ENCODE results near the gene CADPS2. TPM values are rescaled to one million over a fixed set of nuclear protein-coding genes. Genes with fewer than 3 reads are reported as not detected.

CADPS2 gene
- total RNA-seq, 4 donors from 2014 or later: 2.1 to 3.7 (median 2.8) TPM

GRCh38 chr7:122532406-122533269, 353.6 kb downstream of the CADPS2 start:
- Histone ChIP-seq H3K4me3 (no peak overlapping the region), H3K4me1 (no peaks in the 10 kb centered on the region), H3K27ac (no peak overlapping the region), H3K27me3 (no peaks in the 10 kb centered on the region), H3K9me3 (no peaks in the 10 kb centered on the region), H3K36me3 (no peaks in the 10 kb centered on the region)
- TF ChIP-seq CTCF (IDR thresholded peaks at IDR 0.05 in 4 of 5, conservative IDR thresholded peaks at IDR 0.05 in 1 of 5): no peak
- TF ChIP-seq POLR2A (IDR thresholded peaks at IDR 0.05): no peak
- ATAC-seq (no peak), DNase-seq (no peak)
- intact Hi-C loops (cut with DNase I; ENCODE audit: low total_unique reads) (no loop called here), in situ Hi-C loops (cut with MboI; ENCODE audit: low sequenced_read_pairs in 4 of 4) (loop anchor here (10.0 to 25.0 kb wide), 3 partner anchors 318 to 445 kb away; no protein-coding TSS in a partner anchor)

- H3K4me1 ChIP-seq: no peaks in the 10 kb centered on the region
- no peaks in the 10 kb centered on the region for H3K36me3 ChIP-seq
- no peak overlapping the region for H3K4me3 ChIP-seq
- H3K27me3 ChIP-seq: no peaks in the 10 kb centered on the region
- no peaks in the 10 kb centered on the region for H3K9me3 ChIP-seq
- H3K27ac ChIP-seq: no peak overlapping the region
- in situ Hi-C loops (cut with MboI; ENCODE audit: low sequenced_read_pairs in 4 of 4) (loop anchor here in 3 of 4 donors (25.0 kb wide), 2 partner anchors 317 to 442 kb away; no protein-coding TSS in a partner anchor), intact Hi-C loops (cut with DNase I; ENCODE audit: low total_unique reads) (loop anchor here (2.0 kb wide), 1 partner anchor 310 kb away; no protein-coding TSS in a partner anchor)
- DNase-seq (no peak), ATAC-seq (no peak)
- peak in 4 of 5 experiments; percentile 13 to 55 (median 36) for TF ChIP-seq CTCF (IDR thresholded peaks at IDR 0.05 in 4 of 5, conservative IDR thresholded peaks at IDR 0.05 in 1 of 5)
- TF ChIP-seq POLR2A (IDR thresholded peaks at IDR 0.05): no peak
Measured at GRCh38 chr7:122528879-122529481, 357.3 kb downstream of the CADPS2 start.

GRCh38 chr7:122525355-122525754, 360.9 kb downstream of the CADPS2 start:
- Histone ChIP-seq H3K4me1 (no peaks in the 10 kb centered on the region), H3K36me3 (no peaks in the 10 kb centered on the region), H3K9me3 (no peaks in the 10 kb centered on the region), H3K27me3 (no peaks in the 10 kb centered on the region), H3K4me3 (no peak overlapping the region), H3K27ac (no peak overlapping the region)
- intact Hi-C loops (cut with DNase I; ENCODE audit: low total_unique reads) (no loop called here), in situ Hi-C loops (cut with MboI; ENCODE audit: low sequenced_read_pairs in 4 of 4) (loop anchor here in 3 of 4 donors (25.0 kb wide), 2 partner anchors 313 to 438 kb away; no protein-coding TSS in a partner anchor)
- DNase-seq (no peak), ATAC-seq (no peak)
- TF ChIP-seq POLR2A (IDR thresholded peaks at IDR 0.05) (no peak), CTCF (IDR thresholded peaks at IDR 0.05 in 4 of 5, conservative IDR thresholded peaks at IDR 0.05 in 1 of 5) (no peak)

- Histone ChIP-seq H3K4me1 (no peaks in the 10 kb centered on the region), H3K36me3 (no peaks in the 10 kb centered on the region), H3K27ac (no peak overlapping the region), H3K9me3 (no peaks in the 10 kb centered on the region), H3K27me3 (no peaks in the 10 kb centered on the region), H3K4me3 (no peak overlapping the region)
- intact Hi-C loops (cut with DNase I; ENCODE audit: low total_unique reads) (no loop called here), in situ Hi-C loops (cut with MboI; ENCODE audit: low sequenced_read_pairs in 4 of 4) (no loop called here)
- DNase-seq (no peak), ATAC-seq (no peak)
- TF ChIP-seq POLR2A (IDR thresholded peaks at IDR 0.05): no peak
- no peak for TF ChIP-seq CTCF (IDR thresholded peaks at IDR 0.05 in 4 of 5, conservative IDR thresholded peaks at IDR 0.05 in 1 of 5)
Measured at GRCh38 chr7:122521767-122522166, 364.5 kb downstream of the CADPS2 start.
